GM21526 (cell line): Measurements from ENCODE around the gene CCDC88C.
"Not testable (repeated sequence)": the region's sequence is repeated elsewhere in the genome, so short reads cannot be mapped to it uniquely, and the experiment has no call there.

Experiments
- ATAC-seq: cut with Tn5 transposase; IDR thresholded peaks from one replicate; pipeline ENCODE4 v1.9.1; 2021; ENCODE audit warnings: moderate library complexity; ENCODE audit not compliant: unreplicated experiment, low FRiP score

Gene CCDC88C

GRCh38 chr14:91280129-91280528, 137.5 kb downstream of the CCDC88C start:
- no peak for ATAC-seq

- ATAC-seq = no peak
Observed at GRCh38 chr14:91279354-91279753, 138.3 kb downstream of the CCDC88C start.

GRCh38 chr14:91278383-91278715, 139.3 kb downstream of the CCDC88C start:
- no peak for ATAC-seq

GRCh38 chr14:91277546-91278382, 139.9 kb downstream of the CCDC88C start:
- no peak for ATAC-seq

GRCh38 chr14:91274796-91275195, 142.8 kb downstream of the CCDC88C start:
- ATAC-seq = no peak

GRCh38 chr14:91273885-91274273, 143.7 kb downstream of the CCDC88C start:
- ATAC-seq = no peak

GRCh38 chr14:91273273-91273884, 144.2 kb downstream of the CCDC88C start:
- ATAC-seq = no peak

GRCh38 chr14:91272341-91273272, 145.0 kb downstream of the CCDC88C start:
- no peak for ATAC-seq

GRCh38 chr14:91271639-91272038, 146.0 kb downstream of the CCDC88C start:
- no peak for ATAC-seq

- ATAC-seq = no peak
Observed at GRCh38 chr14:91270619-91271018, 147.0 kb downstream of the CCDC88C start.

GRCh38 chr14:91270188-91270587, 147.4 kb downstream of the CCDC88C start:
- ATAC-seq = no peak

- ATAC-seq = no peak
Observed at GRCh38 chr14:91269076-91269991, 148.3 kb downstream of the CCDC88C start.

GRCh38 chr14:91267965-91268437, 149.6 kb downstream of the CCDC88C start:
- no peak for ATAC-seq

GRCh38 chr14:91266276-91266675, 151.3 kb downstream of the CCDC88C start:
- not testable (repeated sequence) for ATAC-seq

GRCh38 chr14:91265404-91265803, 152.2 kb downstream of the CCDC88C start:
- no peak for ATAC-seq

GRCh38 chr14:91264151-91265150, 153.2 kb downstream of the CCDC88C start:
- no peak for ATAC-seq

GRCh38 chr14:91263329-91263728, 154.3 kb downstream of the CCDC88C start:
- ATAC-seq = no peak

- no peak for ATAC-seq
Observed at GRCh38 chr14:91261986-91262549, 155.6 kb downstream of the CCDC88C start.
